ENCODE data around the gene SV2B.

SV2B gene

GRCh38 chr15:91228890-91229289, 128.8 kb downstream of the SV2B start:
- no peaks in the 10 kb centered on the region for H3K4me1 Mint-ChIP-seq
- H3K4me3 Mint-ChIP-seq: no peak overlapping the region
- DNase-seq: no peak
- CTCF ChIA-PET: interaction anchor here (1.5 kb wide), 1 partner anchor 14 kb away, joined by 3 read pairs; no protein-coding TSS in a partner anchor
- H3K27ac Mint-ChIP-seq: no peak overlapping the region
- peaks cover 2% of the 10 kb centered on the region for H3K9me3 Mint-ChIP-seq
- no peaks in the 10 kb centered on the region for H3K36me3 Mint-ChIP-seq
- H3K27me3 Mint-ChIP-seq: peaks cover 29% of the 10 kb centered on the region

- peaks cover 35% of the 10 kb centered on the region for H3K27me3 Mint-ChIP-seq
- CTCF ChIA-PET: interaction anchor here (1.0 to 3.1 kb wide), 2 partner anchors 16 to 176 kb away, joined by 4 to 8 read pairs; no protein-coding TSS in a partner anchor
- no peak overlapping the region for H3K4me3 Mint-ChIP-seq
- no peak for DNase-seq
- no peaks in the 10 kb centered on the region for H3K4me1 Mint-ChIP-seq
- no peaks in the 10 kb centered on the region for H3K36me3 Mint-ChIP-seq
- H3K9me3 Mint-ChIP-seq: peaks cover 2% of the 10 kb centered on the region
- H3K27ac Mint-ChIP-seq: no peak overlapping the region
Measured at GRCh38 chr15:91231703-91232102, 131.6 kb downstream of the SV2B start.

GRCh38 chr15:91234759-91235158, 134.7 kb downstream of the SV2B start:
- no peaks in the 10 kb centered on the region for H3K4me1 Mint-ChIP-seq
- CTCF ChIA-PET: interaction anchor here (2.7 kb wide), 1 partner anchor 12 kb away, joined by 8 read pairs; no protein-coding TSS in a partner anchor

GRCh38 chr15:91235376-91235775, 135.3 kb downstream of the SV2B start:
- no peaks in the 10 kb centered on the region for H3K4me1 Mint-ChIP-seq
- no peaks in the 10 kb centered on the region for H3K36me3 Mint-ChIP-seq
- CTCF ChIA-PET: interaction anchor here (1.7 to 2.7 kb wide), 2 partner anchors 12 to 37 kb away, joined by 4 to 8 read pairs; no protein-coding TSS in a partner anchor
- H3K9me3 Mint-ChIP-seq: peaks cover 2% of the 10 kb centered on the region
- H3K27me3 Mint-ChIP-seq: peaks cover 37% of the 10 kb centered on the region
- H3K4me3 Mint-ChIP-seq: no peak overlapping the region
- DNase-seq: no peak
- no peak overlapping the region for H3K27ac Mint-ChIP-seq

More at GRCh38 chr15:91234759-91235158, 134.7 kb downstream of the SV2B start:
- DNase-seq: no peak
- Mint-ChIP-seq H3K27me3 (peaks cover 42% of the 10 kb centered on the region), H3K36me3 (no peaks in the 10 kb centered on the region), H3K4me3 (no peak overlapping the region), H3K9me3 (peaks cover 2% of the 10 kb centered on the region), H3K27ac (no peak overlapping the region)

GRCh38 chr15:91237445-91237844, 137.4 kb downstream of the SV2B start:
- CTCF ChIA-PET: no interaction called here
- Mint-ChIP-seq H3K36me3 (no peaks in the 10 kb centered on the region), H3K4me3 (no peak overlapping the region)

GRCh38 chr15:91238644-91239425, 138.8 kb downstream of the SV2B start:
- Mint-ChIP-seq H3K27me3 (peaks cover 47% of the 10 kb centered on the region), H3K27ac (no peak overlapping the region), H3K9me3 (no peaks in the 10 kb centered on the region), H3K36me3 (no peaks in the 10 kb centered on the region), H3K4me3 (no peak overlapping the region), H3K4me1 (no peaks in the 10 kb centered on the region)
- DNase-seq: no peak
- CTCF ChIA-PET: interaction anchor here (0.9 to 1.4 kb wide), 2 partner anchors 33 to 189 kb away, joined by 3 read pairs; no protein-coding TSS in a partner anchor

More at GRCh38 chr15:91237445-91237844, 137.4 kb downstream of the SV2B start:
- peaks cover 2% of the 10 kb centered on the region for H3K9me3 Mint-ChIP-seq
- peaks cover 37% of the 10 kb centered on the region for H3K27me3 Mint-ChIP-seq
- H3K27ac Mint-ChIP-seq: no peak overlapping the region
- H3K4me1 Mint-ChIP-seq: no peaks in the 10 kb centered on the region
- DNase-seq: no peak

- H3K9me3 Mint-ChIP-seq: no peaks in the 10 kb centered on the region
- H3K27ac Mint-ChIP-seq: no peak overlapping the region
- CTCF ChIA-PET: no interaction called here
- no peak overlapping the region for H3K4me3 Mint-ChIP-seq
- no peak for DNase-seq
- peaks cover 25% of the 10 kb centered on the region for H3K27me3 Mint-ChIP-seq
- H3K4me1 Mint-ChIP-seq: no peaks in the 10 kb centered on the region
- no peaks in the 10 kb centered on the region for H3K36me3 Mint-ChIP-seq
Measured at GRCh38 chr15:91243826-91244225, 143.8 kb downstream of the SV2B start.

GRCh38 chr15:91244919-91245318, 144.9 kb downstream of the SV2B start:
- Mint-ChIP-seq H3K4me1 (no peaks in the 10 kb centered on the region), H3K27ac (no peak overlapping the region), H3K36me3 (no peaks in the 10 kb centered on the region), H3K27me3 (peaks cover 19% of the 10 kb centered on the region), H3K4me3 (no peak overlapping the region), H3K9me3 (no peaks in the 10 kb centered on the region)
- CTCF ChIA-PET: interaction anchor here (1.0 to 3.5 kb wide), 2 partner anchors 26 to 189 kb away, joined by 4 to 20 read pairs; no protein-coding TSS in a partner anchor
- no peak for DNase-seq

GRCh38 chr15:91246998-91247397, 146.9 kb downstream of the SV2B start:
- Mint-ChIP-seq H3K27ac (no peak overlapping the region), H3K4me1 (no peaks in the 10 kb centered on the region), H3K36me3 (no peaks in the 10 kb centered on the region), H3K27me3 (peaks cover 27% of the 10 kb centered on the region), H3K4me3 (no peak overlapping the region), H3K9me3 (no peaks in the 10 kb centered on the region)
- no peak for DNase-seq
- CTCF ChIA-PET: interaction anchor here (0.5 to 3.5 kb wide), 16 partner anchors 10 to 197 kb away, joined by 3 to 20 read pairs (median 3); no protein-coding TSS in a partner anchor

- Mint-ChIP-seq H3K36me3 (no peaks in the 10 kb centered on the region), H3K4me3 (no peak overlapping the region), H3K27ac (no peak overlapping the region), H3K4me1 (peaks cover 4% of the 10 kb centered on the region), H3K27me3 (peaks cover 26% of the 10 kb centered on the region), H3K9me3 (no peaks in the 10 kb centered on the region)
- CTCF ChIA-PET: interaction anchor here (3.1 kb wide), 1 partner anchor 8 kb away, joined by 17 read pairs; no protein-coding TSS in a partner anchor
- no peak for DNase-seq
Measured at GRCh38 chr15:91249591-91249990, 149.5 kb downstream of the SV2B start.

GRCh38 chr15:91252322-91252721, 152.3 kb downstream of the SV2B start:
- no peak overlapping the region for H3K4me3 Mint-ChIP-seq
- no peak overlapping the region for H3K27ac Mint-ChIP-seq
- DNase-seq: no peak
- no peaks in the 10 kb centered on the region for H3K36me3 Mint-ChIP-seq
- H3K9me3 Mint-ChIP-seq: no peaks in the 10 kb centered on the region
- peaks cover 28% of the 10 kb centered on the region for H3K27me3 Mint-ChIP-seq
- H3K4me1 Mint-ChIP-seq: peaks cover 4% of the 10 kb centered on the region
- CTCF ChIA-PET: no interaction called here

GRCh38 chr15:91252756-91253155, 152.7 kb downstream of the SV2B start:
- H3K4me3 Mint-ChIP-seq: no peak overlapping the region
- DNase-seq: no peak
- H3K27me3 Mint-ChIP-seq: peaks cover 28% of the 10 kb centered on the region
- H3K36me3 Mint-ChIP-seq: no peaks in the 10 kb centered on the region
- peaks cover 4% of the 10 kb centered on the region for H3K4me1 Mint-ChIP-seq
- CTCF ChIA-PET: no interaction called here
- no peaks in the 10 kb centered on the region for H3K9me3 Mint-ChIP-seq
- H3K27ac Mint-ChIP-seq: no peak overlapping the region

GRCh38 chr15:91253605-91254004, 153.5 kb downstream of the SV2B start:
- H3K27me3 Mint-ChIP-seq: peaks cover 34% of the 10 kb centered on the region
- H3K9me3 Mint-ChIP-seq: no peaks in the 10 kb centered on the region
- CTCF ChIA-PET: no interaction called here
- peaks cover 8% of the 10 kb centered on the region for H3K4me1 Mint-ChIP-seq
- H3K27ac Mint-ChIP-seq: no peak overlapping the region
- no peak overlapping the region for H3K4me3 Mint-ChIP-seq
- DNase-seq: no peak
- H3K36me3 Mint-ChIP-seq: no peaks in the 10 kb centered on the region

GRCh38 chr15:91254766-91255165, 154.7 kb downstream of the SV2B start:
- peaks cover 8% of the 10 kb centered on the region for H3K4me1 Mint-ChIP-seq
- DNase-seq: no peak
- no peak overlapping the region for H3K27ac Mint-ChIP-seq
- no peaks in the 10 kb centered on the region for H3K36me3 Mint-ChIP-seq
- CTCF ChIA-PET: interaction anchor here (0.8 to 1.4 kb wide), 2 partner anchors 15 to 17 kb away, joined by 3 to 4 read pairs; no protein-coding TSS in a partner anchor
- peaks cover 36% of the 10 kb centered on the region for H3K27me3 Mint-ChIP-seq
- no peak overlapping the region for H3K4me3 Mint-ChIP-seq
- H3K9me3 Mint-ChIP-seq: no peaks in the 10 kb centered on the region

Data from activated naive CD4-positive, alpha-beta T cell treated with anti-CD3 and anti-CD28 coated beads, Interleukin-2, amount 10 ng/mL, durations not matched to agents 7 days and 5 days (primary cell).